CD1c-positive myeloid dendritic cell (primary cell): ENCODE measurements around the gene OXGR1.
"Not testable (repeated sequence)": the region's sequence is repeated elsewhere in the genome, so short reads cannot be mapped to it uniquely, and the experiment has no call there.

Experiments used
- DNase-seq: peaks from one replicate; pipeline ENCODE4 v3.0.0-alpha.2; 2016; ENCODE audit errors: extremely low spot score

OXGR1 gene

DNA sequence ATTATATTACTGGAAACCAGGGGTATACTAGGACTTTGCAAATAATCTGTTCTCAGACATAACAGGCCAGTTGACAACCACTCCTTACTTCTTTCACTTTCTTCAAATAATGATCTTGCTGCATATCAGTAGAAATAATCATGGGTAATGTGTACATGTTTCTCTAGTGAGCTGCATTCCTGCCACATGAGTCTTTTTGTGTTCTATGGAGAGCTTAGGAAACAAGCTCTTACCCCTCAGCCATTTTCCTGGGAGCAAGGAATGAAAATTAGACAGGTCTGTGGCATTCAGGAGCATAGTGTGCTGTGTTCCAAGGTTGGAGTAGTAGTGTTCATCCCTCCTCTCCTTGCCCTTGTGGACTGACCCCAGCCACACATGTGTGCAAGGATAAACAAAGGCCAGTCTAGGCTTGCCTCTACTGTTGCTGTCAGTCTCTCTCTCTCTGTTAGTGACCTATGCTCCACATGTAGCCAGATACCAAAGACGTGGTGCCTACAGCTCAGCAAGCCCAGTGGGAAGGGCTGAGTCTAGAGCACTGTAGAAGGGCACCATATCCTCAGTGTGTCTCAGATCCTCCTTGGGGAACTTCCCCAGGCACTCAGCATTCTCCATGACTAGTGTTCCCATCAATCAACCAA is 11.5 kb upstream of the OXGR1 start:
- no peak for DNase-seq

DNA sequence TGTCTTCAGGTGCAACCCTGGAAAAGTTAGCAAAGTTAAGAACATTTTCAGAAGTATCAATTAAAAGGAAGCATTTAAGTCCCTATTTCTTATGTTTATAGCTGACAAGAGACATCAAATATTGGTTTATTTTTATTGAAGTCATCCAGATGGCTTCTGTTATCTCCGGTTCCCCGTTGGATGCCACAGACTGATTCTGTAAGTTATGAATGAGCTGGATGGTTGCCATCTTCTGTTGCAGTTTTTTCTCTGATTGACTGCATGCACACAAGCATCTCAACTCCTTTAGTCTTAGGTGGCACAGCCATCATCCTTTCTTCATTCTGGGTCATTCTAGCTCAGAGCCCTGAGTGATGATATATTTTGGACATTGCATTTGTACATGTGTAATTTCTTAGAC is 10.6 kb upstream of the OXGR1 start:
- DNase-seq, result no peak

DNA sequence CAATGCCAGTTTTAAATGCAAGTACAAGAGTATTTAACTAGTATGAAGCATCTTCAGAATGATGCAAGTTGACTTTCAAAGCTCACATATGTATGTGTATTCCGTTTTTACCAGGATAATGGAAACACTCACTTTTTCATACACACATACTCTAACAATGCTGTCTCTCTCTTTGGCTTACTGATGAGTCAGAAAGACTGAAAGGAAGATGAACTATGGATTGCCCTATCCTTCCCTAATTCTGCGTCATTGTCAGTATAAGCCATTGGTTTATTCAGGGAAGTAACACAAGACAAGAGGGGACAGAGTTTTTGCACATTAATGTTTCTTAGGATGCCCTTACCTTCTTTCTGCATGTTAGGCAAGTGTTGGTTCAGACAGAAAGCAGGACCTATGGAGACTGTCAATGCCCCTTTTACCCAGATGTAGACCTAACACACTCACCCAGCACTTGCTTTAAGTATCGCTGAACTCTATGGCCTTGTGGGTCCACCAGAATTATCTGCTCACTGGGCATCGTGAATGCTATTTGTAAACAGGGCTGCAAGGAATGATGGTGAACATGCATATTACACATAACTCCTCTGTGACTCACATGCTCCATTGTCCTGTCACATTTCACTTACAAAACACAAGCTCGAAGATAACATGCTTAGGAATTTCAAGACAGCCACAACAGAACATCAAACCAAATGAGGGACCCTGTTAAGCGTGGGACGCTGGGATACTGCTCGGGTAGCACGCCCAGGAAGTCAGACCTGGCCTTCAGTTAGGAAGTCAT is 10.0 kb upstream of the OXGR1 start:
- DNase-seq, result peak; percentile 36

DNA sequence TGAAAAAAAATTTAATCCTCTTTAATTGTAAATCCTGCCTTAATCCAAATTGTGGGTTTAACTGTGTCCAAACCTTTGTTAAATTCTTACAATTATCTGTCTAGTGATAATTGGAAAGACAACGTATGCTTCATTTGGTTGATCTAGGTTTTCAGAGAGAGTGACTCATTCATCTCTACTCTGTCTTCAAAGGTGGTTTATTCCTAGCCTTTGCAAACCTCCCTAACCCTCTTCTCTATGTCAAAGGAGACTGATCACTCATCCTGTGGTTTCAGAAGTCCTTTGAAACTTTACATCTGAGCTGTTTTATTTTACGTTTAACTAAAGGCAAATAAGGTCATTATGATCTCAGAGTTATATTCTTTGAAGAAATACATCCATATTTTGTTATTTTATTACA is 8.8 kb upstream of the OXGR1 start:
- no peak for DNase-seq

DNA sequence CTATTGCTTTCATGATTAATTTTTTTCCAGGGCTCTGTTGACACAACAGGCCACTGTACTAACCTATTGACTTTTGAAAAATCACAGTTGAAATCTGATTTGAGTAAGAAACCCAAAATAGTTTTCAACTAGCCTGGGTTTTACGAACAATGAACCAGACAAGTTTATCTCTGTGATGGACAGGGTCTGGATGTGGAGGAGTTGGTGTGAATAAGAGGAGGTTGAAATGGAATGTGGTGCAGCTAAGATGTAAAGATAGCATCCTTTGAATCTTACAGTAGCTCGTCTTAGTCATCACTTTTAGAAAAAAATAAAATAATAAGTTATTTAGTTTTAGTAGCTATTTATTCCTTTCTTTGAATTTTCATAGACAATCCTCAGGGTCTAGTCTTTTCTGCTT is 8.3 kb upstream of the OXGR1 start:
- DNase-seq, result no peak

DNA sequence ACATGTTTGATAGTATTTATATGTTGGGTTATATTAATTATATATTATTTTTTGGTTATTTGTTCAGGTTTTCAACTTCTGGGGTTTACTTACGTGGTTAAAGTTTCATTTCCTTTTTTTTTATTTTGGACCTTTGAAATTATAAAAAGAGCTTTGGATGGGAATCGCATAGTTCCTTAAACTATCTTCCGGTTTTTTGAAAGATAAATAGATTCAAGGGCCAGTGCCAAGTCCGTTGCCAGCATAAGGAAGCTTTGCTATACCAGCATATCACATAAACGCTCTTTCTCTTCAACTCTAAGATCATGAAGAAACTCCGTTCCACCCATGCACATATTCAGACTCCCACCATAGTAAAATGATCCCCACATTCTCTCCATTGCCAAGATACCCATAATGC is 7.4 kb upstream of the OXGR1 start:
- DNase-seq, result peak; percentile 83

DNA sequence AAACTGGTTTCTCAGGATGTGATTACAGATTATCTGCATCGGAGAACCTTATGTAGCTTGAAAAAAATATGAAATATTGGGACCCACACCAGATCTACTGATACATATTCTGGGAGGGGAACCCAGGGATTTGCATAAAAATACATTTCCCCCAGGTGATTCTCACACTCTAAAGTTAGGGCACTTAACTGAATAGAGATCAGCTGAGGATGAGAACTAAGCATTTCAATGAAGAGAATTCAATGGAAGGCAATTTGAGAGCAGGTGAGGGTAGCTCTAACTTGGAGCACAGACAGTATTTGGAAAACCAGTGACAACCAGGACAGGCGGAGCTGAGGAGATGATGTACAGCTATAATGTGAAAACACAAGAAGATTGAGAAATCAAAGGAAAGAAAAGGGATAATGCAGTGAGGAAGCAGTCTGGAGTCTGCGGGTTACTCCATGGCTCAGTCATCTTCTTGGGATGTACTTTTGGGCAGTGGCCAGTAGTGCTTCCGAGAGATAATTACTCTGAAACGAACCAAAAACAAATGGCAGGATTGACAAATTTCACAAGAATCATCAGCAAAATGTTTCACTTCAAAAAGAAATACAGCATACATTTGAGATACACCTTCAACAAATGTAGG is 6.1 kb upstream of the OXGR1 start:
- no peak for DNase-seq

DNA sequence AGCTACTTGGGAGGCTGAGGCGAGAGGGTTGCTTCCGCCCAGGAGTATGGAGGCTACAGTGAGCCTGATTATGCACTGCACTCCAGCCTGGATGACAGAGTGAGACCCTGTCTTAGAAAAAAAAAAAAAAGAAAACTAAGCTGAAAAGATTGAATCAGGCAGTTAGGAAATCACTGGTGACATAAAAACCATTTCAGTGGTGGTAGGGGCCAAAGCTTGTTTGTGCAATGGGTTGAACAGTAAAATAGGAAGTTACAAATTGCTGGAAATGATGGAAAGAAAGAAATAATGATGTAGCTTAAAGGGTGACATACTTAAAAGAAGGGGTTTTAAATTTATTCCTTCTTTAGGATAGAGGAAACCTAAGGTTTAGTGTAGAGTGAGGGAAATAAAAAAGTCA is 4.8 kb upstream of the OXGR1 start:
- no peak for DNase-seq

DNA sequence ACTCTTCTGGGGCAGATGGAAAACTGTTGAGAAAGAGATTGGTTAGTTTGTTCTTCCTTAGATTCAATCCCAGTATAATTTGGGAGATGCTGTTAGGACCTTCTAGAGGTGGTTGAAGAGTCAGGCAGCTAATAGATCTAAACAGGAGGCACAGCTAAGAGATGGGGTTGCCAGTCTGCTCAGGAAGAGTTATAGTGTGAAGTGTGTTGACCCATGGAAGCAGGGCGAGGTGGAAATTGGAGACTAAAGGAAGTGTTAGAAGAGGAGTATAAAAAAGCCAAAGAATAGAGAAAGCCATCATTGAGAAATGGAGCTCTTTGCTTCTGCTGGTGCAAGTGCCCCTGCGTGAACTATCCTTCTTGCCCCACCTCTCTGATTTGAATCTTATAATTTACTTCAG is 3.8 kb upstream of the OXGR1 start:
- DNase-seq, result no peak

DNA sequence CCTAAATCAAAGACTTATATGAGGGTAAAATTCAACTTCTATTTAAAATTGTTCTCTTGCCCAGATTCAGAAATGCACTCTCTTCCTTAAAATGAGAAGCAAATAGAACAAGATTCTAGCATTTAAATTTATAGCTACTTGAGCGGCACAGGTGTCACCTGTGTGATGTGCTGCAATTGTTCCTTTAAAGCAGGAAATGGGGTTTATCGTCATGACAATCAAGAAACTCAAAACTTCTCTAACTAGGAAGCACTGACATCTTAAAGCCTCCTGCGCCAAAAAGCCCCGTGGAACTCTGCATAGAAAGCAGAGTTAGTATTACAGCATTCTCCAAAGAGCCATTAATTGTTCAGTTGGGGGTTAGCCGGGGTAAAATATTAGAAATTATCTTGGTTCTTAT is 2.6 kb upstream of the OXGR1 start:
- DNase-seq, result no peak

DNA sequence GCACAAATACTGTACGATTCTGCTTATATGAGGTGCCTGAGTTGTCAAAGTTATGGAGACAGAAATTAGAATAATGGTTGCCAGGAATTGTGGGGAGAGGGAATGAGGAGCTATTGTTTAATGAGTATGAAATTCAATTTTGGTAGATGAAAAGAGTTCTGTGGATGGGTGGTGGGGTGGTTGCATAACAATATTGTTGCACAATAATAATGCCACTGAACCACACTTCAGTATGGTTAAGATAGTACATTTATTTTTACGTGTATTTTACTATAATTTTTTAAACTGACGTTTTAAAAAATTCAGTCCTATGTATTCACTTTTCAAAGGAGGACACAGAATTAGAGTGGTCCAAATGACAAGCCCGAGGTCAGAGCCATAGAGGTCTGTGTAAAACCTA is 1.8 kb upstream of the OXGR1 start:
- DNase-seq, result no peak

DNA sequence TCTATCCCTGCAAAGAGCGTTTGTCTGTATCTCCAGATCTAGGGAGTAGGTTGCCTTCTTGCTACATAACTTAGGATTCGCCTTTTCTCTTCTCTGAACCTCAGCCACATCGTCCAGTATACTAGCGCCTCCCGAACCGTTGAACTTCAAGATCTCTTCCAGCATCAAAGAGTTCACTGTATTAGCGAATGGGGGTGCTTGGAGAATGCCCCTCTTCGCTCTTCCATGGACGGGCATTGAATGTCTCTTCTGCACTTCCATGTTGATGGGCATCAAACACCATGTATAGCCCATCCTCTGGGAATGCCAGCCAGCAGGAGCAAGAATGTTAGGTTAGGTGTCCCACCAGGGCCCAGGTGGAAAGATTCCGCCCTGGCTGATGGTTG is 575 bp upstream of the OXGR1 start:
- no peak for DNase-seq

DNA sequence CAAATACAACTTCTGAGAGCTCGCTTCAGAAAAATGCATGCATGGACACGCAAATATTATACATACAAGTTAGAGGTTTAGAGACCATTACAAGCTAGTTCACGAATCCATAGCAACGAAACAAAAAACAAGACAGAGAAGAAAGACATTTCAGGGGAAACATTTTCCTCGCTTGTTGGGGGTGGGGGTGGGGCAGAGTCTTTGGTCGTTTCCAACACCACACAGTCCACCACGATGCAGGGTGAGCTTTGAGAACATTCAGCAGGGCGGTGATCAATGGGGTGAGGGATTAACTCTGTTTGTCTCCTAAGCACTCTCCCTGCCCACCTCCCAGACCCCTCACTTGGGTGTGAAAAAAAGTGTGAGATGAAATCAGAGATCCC is 651 bp downstream of the OXGR1 start:
- no peak for DNase-seq

DNA sequence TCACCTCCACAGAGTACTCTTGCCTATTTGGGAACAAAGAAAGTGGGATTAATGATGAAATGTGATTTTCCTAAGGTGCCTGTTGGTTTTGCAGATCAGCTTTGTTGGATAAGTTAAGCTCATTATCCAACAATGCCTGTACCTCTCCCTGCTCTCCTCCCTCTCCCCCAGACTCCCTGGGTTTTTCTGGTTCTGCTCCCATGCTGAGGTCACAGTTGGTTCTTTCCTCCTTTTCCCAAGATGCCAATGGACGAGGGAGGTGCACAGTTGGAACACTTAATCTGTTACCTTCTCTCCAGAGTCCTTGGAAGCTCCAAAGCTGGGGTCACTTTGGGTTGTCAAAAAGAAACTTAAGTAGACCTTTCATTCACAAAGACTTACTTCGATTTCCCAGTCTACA is 1.6 kb downstream of the OXGR1 start:
- no peak for DNase-seq

DNA sequence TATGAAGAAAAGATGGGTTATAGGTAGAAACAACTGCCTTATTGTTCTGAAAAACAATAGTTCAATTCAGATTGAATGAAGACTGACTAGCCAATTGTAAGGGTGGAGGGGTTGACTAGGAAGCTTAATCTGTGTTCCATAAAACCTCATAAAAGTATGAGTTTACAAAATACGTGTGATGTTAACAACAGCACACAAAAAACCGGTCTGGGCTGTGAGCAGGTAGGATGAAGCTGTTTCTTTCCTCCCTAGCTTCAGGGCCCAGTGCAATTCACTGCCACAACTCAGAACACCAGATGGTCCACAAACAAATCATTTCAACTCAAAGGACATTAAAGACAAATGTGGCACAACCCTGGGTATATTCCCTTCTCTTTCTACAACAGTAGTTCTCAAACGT is 3.2 kb downstream of the OXGR1 start:
- DNase-seq, result no peak

DNA sequence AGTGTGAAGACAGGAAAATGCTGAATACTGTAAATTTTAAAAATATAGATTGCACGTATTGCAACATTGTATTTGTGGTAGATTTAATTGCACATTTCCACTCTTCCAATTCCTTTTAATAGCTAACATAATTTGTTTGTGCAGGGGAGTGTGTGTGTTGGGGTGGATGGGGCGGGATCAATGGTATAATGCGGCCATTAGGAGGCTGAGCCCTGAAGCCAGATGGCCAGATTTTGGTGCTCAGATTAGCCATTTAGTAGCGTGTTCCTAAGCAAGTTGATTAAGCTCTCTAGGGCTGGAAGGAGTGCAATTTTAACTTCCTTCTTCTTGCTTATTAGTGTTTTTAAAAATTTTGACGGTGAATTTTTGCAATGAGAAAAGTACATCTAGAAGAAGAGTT is 5.8 kb downstream of the OXGR1 start:
- no peak for DNase-seq

DNA sequence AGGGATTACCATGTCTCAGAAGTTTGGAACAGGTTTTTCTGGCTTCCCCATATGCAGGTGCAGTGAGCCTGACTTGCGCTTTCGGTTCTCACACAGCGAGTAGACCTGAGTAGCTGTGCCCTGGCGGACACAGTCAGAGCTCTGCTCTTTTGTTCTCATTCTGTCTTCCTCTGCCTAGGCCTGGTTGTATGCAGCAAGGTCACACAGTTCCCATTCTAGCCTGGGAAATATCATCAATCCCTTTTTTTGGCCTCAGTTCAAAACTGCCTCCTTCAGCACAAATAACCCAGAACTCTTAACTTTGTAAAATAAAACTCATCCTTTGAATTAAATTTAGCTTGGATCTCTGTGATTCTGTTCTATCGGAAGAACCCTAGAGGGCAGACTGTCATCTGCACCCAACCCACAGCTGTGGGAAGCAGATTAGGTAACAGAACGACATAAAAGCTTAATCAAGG is 10.2 kb downstream of the OXGR1 start:
- peak; percentile 15 for DNase-seq

DNA sequence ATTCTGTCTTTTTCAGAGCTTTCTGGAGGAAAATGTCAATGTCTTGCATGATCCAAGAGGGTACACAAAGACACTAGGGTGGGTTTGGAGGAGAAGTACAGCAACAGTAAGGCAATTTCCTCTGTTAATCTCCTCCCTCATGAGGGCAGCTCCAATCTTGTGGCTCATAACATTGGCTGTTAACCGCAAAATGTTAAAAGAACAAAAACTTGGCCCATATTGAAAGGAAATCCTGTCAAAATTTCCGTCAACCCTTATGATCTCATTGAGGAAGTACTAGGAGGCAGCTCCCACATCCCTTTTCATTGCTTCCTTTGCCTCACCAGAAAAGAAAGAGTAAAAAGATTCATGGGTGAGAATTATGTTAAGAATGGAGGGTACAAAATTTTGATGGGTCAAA is 11.6 kb downstream of the OXGR1 start:
- peak; percentile 75 for DNase-seq

DNA sequence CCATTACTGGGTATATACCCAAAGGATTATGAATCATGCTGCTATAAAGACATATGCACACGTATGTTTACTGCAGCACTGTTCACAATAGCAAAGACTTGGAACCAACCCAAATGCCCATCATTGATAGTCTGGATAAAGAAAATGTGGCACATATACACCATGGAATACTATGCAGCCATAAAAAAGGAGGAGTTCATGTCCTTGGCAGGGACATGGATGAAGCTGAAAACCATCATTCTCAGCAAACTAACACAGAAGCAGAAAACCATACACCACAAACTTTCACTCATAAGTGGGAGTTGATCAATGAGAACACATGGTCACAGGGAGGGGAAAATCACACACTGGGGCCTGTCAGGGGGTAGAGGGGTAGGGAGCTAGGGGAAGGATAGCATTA is 14.4 kb downstream of the OXGR1 start:
- not testable (repeated sequence) for DNase-seq

DNA sequence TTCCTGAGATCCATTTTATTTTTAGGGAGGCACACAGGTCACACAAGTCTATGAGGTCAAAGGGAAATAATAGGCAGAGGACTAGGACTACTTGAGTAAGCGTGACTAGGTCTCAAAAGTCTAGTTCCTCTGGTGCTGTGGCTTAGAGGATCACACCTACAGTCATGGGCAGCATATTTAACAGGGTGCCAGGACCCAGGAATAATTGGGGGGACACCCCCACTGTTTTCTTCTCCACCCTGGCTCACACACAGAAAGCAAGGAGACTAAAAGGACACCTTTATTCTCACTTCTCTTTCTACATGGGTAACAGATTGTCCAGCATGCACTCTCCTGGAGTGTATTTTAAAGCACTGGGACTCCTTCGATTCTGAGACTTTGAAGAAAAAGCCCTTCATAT is 26.2 kb downstream of the OXGR1 start:
- DNase-seq, result no peak

DNA sequence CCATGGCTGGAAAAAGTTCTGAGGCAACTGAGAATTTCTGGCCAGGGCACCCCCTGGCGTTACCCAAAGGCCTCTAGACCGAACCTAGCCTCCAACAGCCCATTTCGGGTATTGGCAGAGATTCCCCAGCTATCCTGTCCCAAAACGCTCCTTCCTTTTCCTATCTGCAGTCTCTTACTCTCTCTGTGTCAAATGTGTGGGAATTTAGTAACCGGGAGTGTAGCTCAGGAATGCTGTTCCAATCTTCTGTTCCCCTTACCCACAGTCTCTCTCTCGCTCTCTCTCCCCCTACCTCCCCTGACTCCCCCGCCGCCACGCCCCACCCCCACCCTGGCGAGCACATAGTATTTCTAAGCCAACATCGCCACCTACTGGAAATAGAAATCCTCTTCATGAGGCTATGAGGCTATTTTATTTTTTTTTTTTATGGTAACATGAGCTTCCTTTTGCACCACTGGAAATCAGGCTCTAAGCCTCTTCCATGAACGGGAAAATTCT is 27.0 kb downstream of the OXGR1 start:
- DNase-seq, result no peak

DNA sequence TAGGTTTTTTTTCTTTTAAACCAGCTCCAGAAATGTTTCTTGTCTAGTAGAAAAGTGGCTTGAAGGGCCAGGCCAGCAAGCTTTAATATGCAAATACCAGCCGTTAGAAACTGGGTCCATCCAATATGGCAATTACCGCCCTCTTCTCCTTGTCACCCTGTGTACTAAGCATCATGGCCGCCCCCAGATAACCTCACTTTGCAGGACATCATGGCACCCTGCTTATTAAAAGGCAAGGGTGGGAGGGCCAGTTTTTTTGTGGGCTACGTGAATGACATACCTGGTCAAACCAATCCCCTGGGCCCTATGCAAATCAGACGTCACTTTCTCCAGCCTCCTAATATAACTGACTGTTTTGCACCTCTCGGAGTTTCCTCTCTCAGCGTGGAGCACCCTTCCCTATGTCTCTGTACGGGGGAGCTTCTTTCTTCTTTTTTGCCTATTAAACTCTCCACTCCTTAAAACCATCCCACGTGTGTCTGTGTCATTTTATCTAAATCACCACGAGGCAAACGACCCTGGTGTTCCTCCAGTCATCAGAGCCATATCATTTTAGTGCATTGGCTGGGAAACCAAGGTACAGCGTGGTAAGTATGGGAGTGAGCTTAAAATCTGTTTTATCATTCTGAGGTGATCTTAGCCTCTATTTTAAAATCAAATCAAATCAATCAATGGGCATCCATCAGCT is 27.7 kb downstream of the OXGR1 start:
- DNase-seq, result no peak
